AG20443 (cell line): ENCODE measurements around the gene ATP6V1G2.
"Not testable (repeated sequence)": the region's sequence is repeated elsewhere in the genome, so short reads cannot be mapped to it uniquely, and the experiment has no call there.

ENCODE experiments used
- DNase-seq: peaks from one replicate; pipeline ENCODE4 v3.0.0; 2012; ENCODE audit warnings: low spot score, mixed read lengths

The ATP6V1G2 gene

GRCh38 chr6:31529329-31530150 is 16.9 kb downstream of the ATP6V1G2 start:
- no peak for DNase-seq

- DNase-seq: no peak
Observed at GRCh38 chr6:31528821-31529328, 17.5 kb downstream of the ATP6V1G2 start, which contains the start of gene MCCD1. MCCD1 (plus strand) TSS chr6:31528962; CDS start chr6:31529015, 53 bp downstream.

- DNase-seq: no peak
Observed at GRCh38 chr6:31528307-31528777, 18.1 kb downstream of the ATP6V1G2 start.

- DNase-seq: peak; percentile 42
Observed at GRCh38 chr6:31525932-31526591, 20.3 kb downstream of the ATP6V1G2 start.

GRCh38 chr6:31525553-31525931 is 20.9 kb downstream of the ATP6V1G2 start:
- DNase-seq: no peak

GRCh38 chr6:31521835-31522234 is 24.6 kb downstream of the ATP6V1G2 start:
- no peak for DNase-seq

- DNase-seq: no peak
Observed at GRCh38 chr6:31513456-31514165, 32.8 kb downstream of the ATP6V1G2 start.

GRCh38 chr6:31510007-31510406 is 36.4 kb downstream of the ATP6V1G2 start:
- no peak for DNase-seq

- not testable (repeated sequence) for DNase-seq
Observed at GRCh38 chr6:31509036-31509435, 37.4 kb downstream of the ATP6V1G2 start.

- DNase-seq: no peak
Observed at GRCh38 chr6:31502586-31502985, 43.8 kb downstream of the ATP6V1G2 start.

GRCh38 chr6:31499648-31500047 is 46.8 kb downstream of the ATP6V1G2 start:
- not testable (repeated sequence) for DNase-seq

GRCh38 chr6:31498748-31499147 is 47.7 kb downstream of the ATP6V1G2 start:
- DNase-seq: peak; percentile 18

GRCh38 chr6:31497531-31498476 is 48.6 kb downstream of the ATP6V1G2 start, which contains the start of gene MICB:
MICB (plus strand) TSS chr6:31498145; CDS start chr6:31498194, 49 bp downstream.
- peak; percentile 77 for DNase-seq

- not testable (repeated sequence) for DNase-seq
Observed at GRCh38 chr6:31496826-31497225, 49.6 kb downstream of the ATP6V1G2 start.

- DNase-seq: no peak
Observed at GRCh38 chr6:31495580-31495979, 50.8 kb downstream of the ATP6V1G2 start.
